ENCODE data around the gene AUTS2.

DNA sequence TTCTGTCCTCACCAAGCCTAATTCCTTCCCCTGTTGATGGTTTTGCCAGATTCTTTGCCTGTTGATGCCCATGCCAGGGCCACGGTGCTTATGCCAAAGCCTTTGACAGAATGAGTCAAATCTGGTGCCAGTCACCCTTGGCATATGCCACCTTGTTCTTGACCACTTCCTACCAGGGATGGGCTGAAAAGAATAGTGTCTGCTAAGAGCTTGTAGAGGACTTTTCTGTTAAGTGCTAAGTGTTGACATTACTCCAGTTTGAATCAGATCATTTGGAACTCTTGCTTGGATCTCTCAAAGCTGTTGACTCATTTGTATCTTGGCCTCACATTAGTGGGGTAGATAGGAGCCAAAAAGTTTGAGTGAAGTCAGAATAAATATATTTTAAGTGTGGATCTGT is 661.2 kb downstream of the AUTS2 start:
- no peak for TF ChIP-seq POLR2A (IDR thresholded peaks at IDR 0.05; ENCODE audit: low read depth, low read length)
- TF ChIP-seq POLR2AphosphoS5 (IDR thresholded peaks at IDR 0.05; ENCODE audit: low read depth, low read length), result no peak
- no peak for TF ChIP-seq PAX5 (IDR thresholded peaks at IDR 0.05; ENCODE audit: insufficient read depth, low read length, severe bottlenecking)
- TF ChIP-seq TAF1 (IDR thresholded peaks at IDR 0.05; ENCODE audit: low read depth, low read length), result no peak
- no peak for TF ChIP-seq SPI1 (IDR thresholded peaks at IDR 0.05; ENCODE audit: low read depth, low read length)

All from GM12891 (cell line).